Fibroblast of the aortic adventitia (primary cell): ENCODE data around the gene FAM193A. TPM values are rescaled to one million over a fixed set of nuclear protein-coding genes. Genes with fewer than 3 reads are reported as not detected.
"Not testable (repeated sequence)": the region's sequence is repeated elsewhere in the genome, so short reads cannot be mapped to it uniquely, and the experiment has no call there.

Source experiments
- DNase-seq: peaks from one replicate; pipeline ENCODE4 v3.0.0-alpha.2; 2010; ENCODE audit warnings: low read depth
- H3K4me3 ChIP-seq: 2 replicates; pipeline ENCODE4 v1.5.1; 2011; ENCODE audit warnings: low read depth, mild to moderate bottlenecking, control low read depth, low read length, moderate library complexity
- CTCF ChIP-seq: IDR thresholded peaks from 2 replicates; pipeline ENCODE4 v1.5.1; 2011; ENCODE audit warnings: mild to moderate bottlenecking, low read length, control low read depth, inconsistent platforms; ENCODE audit not compliant: insufficient read depth
- total RNA-seq: library from RNA; depleted of rRNA; stranded (reverse); fragments of >200 nt; gene quantifications from 2 replicates; pipeline ENCODE4 v1.2.3, GENCODE V29; 2012; ENCODE audit warnings: low replicate concordance

The FAM193A gene
- total RNA-seq, 1 donor: 17.4 TPM

GRCh38 chr4:2725380-2725779 lies 188.9 kb downstream of the FAM193A start:
- DNase-seq: no peak
- TF ChIP-seq CTCF: no peak
- no peak overlapping the region for H3K4me3 ChIP-seq

- H3K4me3 ChIP-seq, DNase-seq: not testable (repeated sequence)
Observed at GRCh38 chr4:2726881-2727280, 190.4 kb downstream of the FAM193A start.

GRCh38 chr4:2728221-2728620 lies 191.8 kb downstream of the FAM193A start:
- H3K4me3 ChIP-seq: no peak overlapping the region
- no peak for TF ChIP-seq CTCF
- DNase-seq: no peak

- no peak for DNase-seq
- no peak for TF ChIP-seq CTCF
- H3K4me3 ChIP-seq: no peak overlapping the region
Observed at GRCh38 chr4:2728806-2729532, 192.5 kb downstream of the FAM193A start.

GRCh38 chr4:2729533-2729875 lies 193.1 kb downstream of the FAM193A start:
- no peak for TF ChIP-seq CTCF
- DNase-seq: no peak
- no peak overlapping the region for H3K4me3 ChIP-seq

GRCh38 chr4:2731907-2732317 lies 195.5 kb downstream of the FAM193A start:
- H3K4me3 ChIP-seq: no peak overlapping the region
- DNase-seq: no peak
- no peak for TF ChIP-seq CTCF

GRCh38 chr4:2732526-2732925 lies 196.1 kb downstream of the FAM193A start:
- no peak for TF ChIP-seq CTCF
- H3K4me3 ChIP-seq: no peak overlapping the region
- DNase-seq: no peak
